Hepatocyte (in vitro differentiated cells): Measurements from ENCODE around the gene ATG16L1. TPM values are rescaled to one million over a fixed set of nuclear protein-coding genes. Genes with fewer than 3 reads are reported as not detected.

Experiments used
- DNase-seq: peaks from one replicate; pipeline ENCODE4 v3.0.0-alpha.2; 2016; ENCODE audit warnings: low spot score
- H2AFZ ChIP-seq: fragments of 200-600 bp; sonication (generic); 2 replicates; pipeline ENCODE4 v1.6.0; 2016; ENCODE audit warnings: antibody characterized with exemption, mild to moderate bottlenecking
- H3K27ac ChIP-seq: fragments of 200-600 bp; sonication (generic); 2 replicates; pipeline ENCODE4 v1.5.1; 2016; ENCODE audit warnings: mild to moderate bottlenecking
- H3K27me3 ChIP-seq: fragments of 200-600 bp; sonication (generic); 2 replicates; pipeline ENCODE4 v1.6.1; 2016
- H3K36me3 ChIP-seq: fragments of 200-600 bp; sonication (generic); replicated peaks from 2 replicates; pipeline ENCODE4 v1.5.1; 2016; ENCODE audit warnings: low read depth; ENCODE audit not compliant: insufficient read depth
- H3K4me1 ChIP-seq: fragments of 200-600 bp; sonication (generic); 2 replicates; pipeline ENCODE4 v1.5.1; 2016; ENCODE audit warnings: mild to moderate bottlenecking, moderate library complexity; ENCODE audit not compliant: insufficient read depth
- H3K4me2 ChIP-seq: fragments of 200-600 bp; sonication (generic); 2 replicates; pipeline ENCODE4 v1.6.0; 2016
- H3K4me3 ChIP-seq: fragments of 200-600 bp; sonication (generic); 2 replicates; pipeline ENCODE4 v1.5.1; 2016; ENCODE audit warnings: mild to moderate bottlenecking
- H3K79me2 ChIP-seq: fragments of 200-600 bp; sonication (generic); 2 replicates; pipeline ENCODE4 v1.6.0; 2017; ENCODE audit warnings: mild to moderate bottlenecking
- H3K9me2 ChIP-seq: fragments of 200-600 bp; sonication (generic); replicated peaks from 2 replicates; pipeline ENCODE4 v1.6.0; 2017; ENCODE audit warnings: mild to moderate bottlenecking; ENCODE audit not compliant: insufficient read depth
- H3K9me3 ChIP-seq: fragments of 200-600 bp; sonication (generic); 2 replicates; pipeline ENCODE4 v1.5.1; 2016; ENCODE audit warnings: low read depth, mild to moderate bottlenecking
- H4K20me1 ChIP-seq: fragments of 200-600 bp; sonication (generic); 2 replicates; pipeline ENCODE4 v1.6.0; 2016; ENCODE audit warnings: mild to moderate bottlenecking; ENCODE audit not compliant: insufficient read depth, poor library complexity, severe bottlenecking
- CTCF ChIP-seq: fragments of 200-600 bp; sonication (generic); IDR thresholded peaks from 2 replicates; pipeline ENCODE4 v1.5.1; 2016; ENCODE audit warnings: antibody characterized with exemption, mild to moderate bottlenecking; ENCODE audit not compliant: poor library complexity
- EZH2 ChIP-seq: fragments of 200-600 bp; sonication (generic); IDR thresholded peaks from 2 replicates; pipeline ENCODE4 v1.6.1; 2016; ENCODE audit warnings: antibody characterized with exemption, mild to moderate bottlenecking, borderline replicate concordance
- EZH2phosphoT487 ChIP-seq: fragments of 200-600 bp; sonication (generic); IDR thresholded peaks from one replicate; pipeline ENCODE4 v1.6.1; 2018; ENCODE audit warnings: antibody characterized with exemption, mild to moderate bottlenecking, low read depth, moderate library complexity; ENCODE audit not compliant: unreplicated experiment, severe bottlenecking
- WGBS: methylation state at CpG from one replicate; pipeline ENCODE4 v1.1.6; 2016; ENCODE audit warnings: low lambda C conversion rate; ENCODE audit errors: missing lambda C conversion rate; 5-methylcytosine and 5-hydroxymethylcytosine counted together
- polyA plus RNA-seq: library from polyadenylated mRNA; unstranded; fragments of >200 nt; fragmentation: Nextera tagmentation; extraction: Ambion mirVana; gene quantifications from 2 replicates; pipeline ENCODE4 v1.2.1, GENCODE V29; 2016
- total RNA-seq: library from RNA; depleted of rRNA; stranded (reverse); fragments of >200 nt; gene quantifications from 2 replicates; pipeline ENCODE4 v1.2.3, GENCODE V29; 2014

The ATG16L1 gene
- total and polyA plus RNA-seq, 2 experiments from 2014 or later = 15.7 to 28.2 TPM

GRCh38 chr2:233311241-233311926 is 59.9 kb downstream of the ATG16L1 start:
- no peaks in the 10 kb centered on the region for H3K79me2 ChIP-seq
- H3K27me3 ChIP-seq = no peaks in the 10 kb centered on the region
- WGBS = 90% methylated on average over 11 of the region's 11 CpGs
- no peaks in the 10 kb centered on the region for H3K36me3 ChIP-seq
- H3K4me1 ChIP-seq = no peaks in the 10 kb centered on the region
- TF ChIP-seq EZH2phosphoT487 = no peak
- no peak overlapping the region for H2AFZ ChIP-seq
- H3K9me2 ChIP-seq = no peaks in the 10 kb centered on the region
- no peak overlapping the region for H3K4me3 ChIP-seq
- H4K20me1 ChIP-seq = no peaks in the 10 kb centered on the region
- no peaks in the 10 kb centered on the region for H3K9me3 ChIP-seq
- no peak overlapping the region for H3K4me2 ChIP-seq
- H3K27ac ChIP-seq = no peak overlapping the region
- DNase-seq = no peak

- no peaks in the 10 kb centered on the region for H3K4me1 ChIP-seq
- no peak overlapping the region for H2AFZ ChIP-seq
- no peaks in the 10 kb centered on the region for H3K36me3 ChIP-seq
- no peaks in the 10 kb centered on the region for H3K79me2 ChIP-seq
- H3K4me2 ChIP-seq = no peak overlapping the region
- H3K27me3 ChIP-seq = no peaks in the 10 kb centered on the region
- H3K9me3 ChIP-seq = no peaks in the 10 kb centered on the region
- no peak for DNase-seq
- H3K4me3 ChIP-seq = no peak overlapping the region
- WGBS = 77% methylated on average over 8 of the region's 8 CpGs
- no peaks in the 10 kb centered on the region for H4K20me1 ChIP-seq
- H3K9me2 ChIP-seq = no peaks in the 10 kb centered on the region
- H3K27ac ChIP-seq = no peak overlapping the region
- no peak for TF ChIP-seq EZH2
- TF ChIP-seq EZH2phosphoT487 = no peak
- no peak for TF ChIP-seq CTCF
Observed at GRCh38 chr2:233312874-233313273, 61.4 kb downstream of the ATG16L1 start.

DNA sequence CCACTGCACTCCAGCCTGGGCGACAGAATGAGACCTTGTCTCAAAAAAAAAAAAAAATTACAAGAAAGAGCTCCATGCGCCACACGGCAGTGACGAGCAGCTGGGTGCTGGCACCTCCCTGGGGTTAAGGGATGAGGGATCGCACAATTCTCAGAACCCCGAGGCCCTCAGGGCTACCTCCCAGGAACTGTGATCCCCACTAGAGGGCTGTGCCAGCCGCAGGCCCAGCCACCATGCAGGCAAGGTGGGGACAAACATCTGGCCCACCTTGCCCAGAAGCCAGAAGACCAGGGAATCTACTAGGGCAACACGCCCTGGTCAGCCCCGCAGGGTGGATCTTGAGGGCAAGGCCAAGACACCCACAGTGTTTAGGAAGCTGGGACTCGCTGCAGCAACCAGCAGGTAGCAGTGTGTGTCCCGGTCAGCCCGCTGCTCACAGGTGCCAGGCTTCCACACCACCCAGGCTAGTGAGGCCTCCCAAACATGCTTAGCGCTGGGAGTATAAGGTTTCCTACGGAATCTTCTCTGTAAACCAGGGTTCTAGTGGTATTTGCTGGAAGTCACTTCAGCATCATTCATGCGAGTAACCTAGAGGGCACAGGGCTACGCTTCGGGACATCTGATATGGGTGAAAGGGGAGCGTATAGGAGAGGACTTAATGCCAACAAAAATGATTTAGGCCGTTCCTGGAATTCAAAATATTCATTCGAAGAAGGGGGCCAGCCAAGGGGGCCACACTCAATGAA is 62.9 kb downstream of the ATG16L1 start:
- Histone ChIP-seq H4K20me1 (no peaks in the 10 kb centered on the region), H3K9me3 (no peaks in the 10 kb centered on the region), H3K79me2 (no peaks in the 10 kb centered on the region), H3K4me2 (no peak overlapping the region), H3K4me3 (no peak overlapping the region), H3K27me3 (no peaks in the 10 kb centered on the region), H2AFZ (no peak overlapping the region), H3K9me2 (no peaks in the 10 kb centered on the region), H3K36me3 (no peaks in the 10 kb centered on the region), H3K4me1 (no peaks in the 10 kb centered on the region), H3K27ac (no peak overlapping the region)
- 96% methylated on average over 20 of the region's 20 CpGs for WGBS
- DNase-seq = no peak
- TF ChIP-seq CTCF (no peak), EZH2 (no peak), EZH2phosphoT487 (no peak)
